Mesenteric fat pad (tissue), 1 donor: ENCODE results near the gene GABARAPL2. TPM values are rescaled to one million over a fixed set of nuclear protein-coding genes. Genes with fewer than 3 reads are reported as not detected.

Source experiments
- total RNA-seq: library from RNA; stranded (reverse); fragmentation: NEBNext Ultra II Directional; extraction: Animal tissue kit (Norgen Biotek cat#: 25700); gene quantifications from one replicate; pipeline ENCODE4 v1.2.1, GENCODE V29; 2021
- donor health status: DM: yes; HTN: yes; CAD: no.

GABARAPL2 gene
- total RNA-seq, 1 donor from 2014 or later = 102 TPM

Other genes starting within 250 kb of the GABARAPL2 start
- 43.1 TPM for gene CFDP1, start 132.9 kb upstream of the GABARAPL2 start, total RNA-seq
- gene TMEM170A, start 101.7 kb upstream of the GABARAPL2 start, total RNA-seq = 17.3 TPM
- gene CHST6, start 70.9 kb upstream of the GABARAPL2 start, total RNA-seq = 0.16 TPM
- gene CHST5, start 30.3 kb upstream of the GABARAPL2 start, total RNA-seq = not detected
- 7.2 TPM for gene TMEM231, start 10.1 kb upstream of the GABARAPL2 start, total RNA-seq
- gene ADAT1, start 56.9 kb downstream of the GABARAPL2 start, total RNA-seq = 32.6 TPM
- 101 TPM for gene KARS1, start 81.3 kb downstream of the GABARAPL2 start, total RNA-seq
- gene TERF2IP, start 81.4 kb downstream of the GABARAPL2 start, total RNA-seq = 46.3 TPM
- not detected for gene CPHXL2, start 110.6 kb downstream of the GABARAPL2 start, total RNA-seq
- gene DUXB, start 135.1 kb downstream of the GABARAPL2 start, total RNA-seq = not detected
- not detected for gene CPHXL, start 160.1 kb downstream of the GABARAPL2 start, total RNA-seq